Measurements from ENCODE around the gene EPC2. TPM values are rescaled to one million over a fixed set of nuclear protein-coding genes. Genes with fewer than 3 reads are reported as not detected.

EPC2 gene
- total and polyA plus RNA-seq, 2 of the 8 experiments (the other 6 are each of a cell fraction or from before 2014, with no cell fraction given): 16.1 to 25.7 TPM

DNA sequence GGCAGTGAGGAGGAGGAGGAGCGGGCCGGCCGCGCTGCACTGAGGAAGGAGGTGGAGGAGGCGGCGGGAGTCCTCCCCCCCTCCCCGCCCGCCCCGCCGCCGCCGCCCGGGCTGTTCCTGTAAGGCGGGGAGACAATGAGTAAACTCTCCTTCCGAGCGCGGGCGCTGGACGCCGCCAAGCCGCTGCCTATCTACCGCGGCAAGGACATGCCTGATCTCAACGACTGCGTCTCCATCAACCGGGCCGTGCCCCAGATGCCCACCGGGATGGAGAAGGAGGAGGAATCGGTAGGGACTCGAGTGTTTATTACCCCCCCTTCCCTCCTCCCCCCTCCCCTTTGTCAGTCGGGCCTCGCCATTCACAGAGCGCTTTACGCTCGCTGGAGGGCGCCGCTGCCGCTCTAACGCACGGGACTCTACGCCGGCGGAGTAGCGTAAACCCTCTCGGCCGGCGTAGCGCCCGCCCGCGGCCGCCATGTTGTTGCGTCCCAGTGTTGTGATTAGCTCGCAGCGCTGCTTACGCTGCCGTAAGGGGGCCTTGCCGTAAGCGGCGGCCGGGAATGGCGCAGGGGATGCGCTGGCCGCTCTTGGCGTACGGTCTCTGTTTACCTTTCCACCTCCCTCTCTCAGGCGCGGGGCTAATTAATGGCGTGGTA is 460 bp downstream of the EPC2 start (continued):
- TF ChIP-seq RNF2 (IDR thresholded peaks at IDR 0.05; ENCODE audit: borderline replicate concordance, low read depth, low read length, missing control alignments, poor library complexity, severe bottlenecking) (no peak), SUZ12 (IDR thresholded peaks at IDR 0.05; ENCODE audit: low read length) (no peak), RFX5 (IDR thresholded peaks at IDR 0.05; ENCODE audit: borderline replicate concordance, low read depth, low read length) (no peak), SP4 (IDR thresholded peaks at IDR 0.05; ENCODE audit: low read length) (peak; percentile 85; the same call in 1 of the 2 replicates), POLR2A (IDR thresholded peaks at IDR 0.05; ENCODE audit: control extremely low read depth in 1 of 2, low read depth in 2 of 2, low read length in 2 of 2) (peak; percentile 82 to 96), ZNF274 (IDR thresholded peaks at IDR 0.05; ENCODE audit: borderline replicate concordance, extremely low read depth, low read length) (no peak), EZH2 (IDR thresholded peaks at IDR 0.05; ENCODE audit: low read depth, low read length, severe bottlenecking) (no peak), PHF8 (conservative IDR thresholded peaks at IDR 0.05; ENCODE audit: low read depth, low read length) (peak; percentile 32), GTF2F1 (IDR thresholded peaks at IDR 0.05; ENCODE audit: borderline replicate concordance, low read depth, low read length) (no peak), CEBPB (IDR thresholded peaks at IDR 0.05; ENCODE audit: low read depth, low read length) (no peak), KDM1A (IDR thresholded peaks at IDR 0.05; ENCODE audit: borderline replicate concordance, low read length) (no peak), TAF1 (IDR thresholded peaks at IDR 0.05; ENCODE audit: low read depth, low read length) (peak; percentile 87), CTBP2 (IDR thresholded peaks at IDR 0.05; ENCODE audit: borderline replicate concordance, insufficient read depth, insufficient read length, low read length) (no peak), POLR2AphosphoS5 (IDR thresholded peaks at IDR 0.05; ENCODE audit: low read depth, low read length) (peak; percentile 97), KDM5A (IDR thresholded peaks at IDR 0.05; ENCODE audit: low read length) (0 out of 2 replicates have a peak, but pooled peaks have one; percentile 5), CHD2 (IDR thresholded peaks at IDR 0.05; ENCODE audit: low read length) (no peak), POU5F1 (IDR thresholded peaks at IDR 0.05; ENCODE audit: low read depth, low read length) (no peak)

All from H1 (cell line).